A549 (cell line): ENCODE results near the gene ZP4.

Experiments used
- HMGXB4 ChIP-seq: fragments of 250-450 bp; sonication (Bioruptor Pico); IDR thresholded peaks from 2 replicates; pipeline ENCODE4 v1.5.0; 2021; ENCODE audit warnings: mild to moderate bottlenecking, moderate library complexity, borderline replicate concordance
- HOXA7 ChIP-seq: fragments of 250-450 bp; sonication (Bioruptor Pico); IDR thresholded peaks from 2 replicates; pipeline ENCODE4 v1.5.0; 2020; ENCODE audit warnings: mild to moderate bottlenecking, moderate library complexity
- JUN ChIP-seq, 2 experiments: fragments of >200 bp; sonication (Bioruptor Twin); formaldehyde crosslinking; IDR thresholded peaks; 2 replicates in 1 of 2; 3 replicates in 1 of 2; pipeline ENCODE4 v1.6.1; 2016 to 2017
- POLR2AphosphoS2 ChIP-seq: conservative IDR thresholded peaks from 2 replicates; pipeline ENCODE4 v1.6.1; 2012; ENCODE audit warnings: low read length, improper control_type of control experiment, inconsistent platforms
- ZFP36 ChIP-seq: fragments of 450-650 bp; IDR thresholded peaks from 2 replicates; pipeline ENCODE4 v1.6.1; 2014; ENCODE audit warnings: borderline replicate concordance; ENCODE audit not compliant: partially characterized antibody
- TF ChIP-seq, protein P1 (sequence below): fragments of >200 bp; sonication (Bioruptor Twin); formaldehyde crosslinking; IDR thresholded peaks from 3 replicates; pipeline ENCODE4 v1.5.1; 2016
- TF ChIP-seq, protein P2 (sequence below): fragments of 150-350 bp; IDR thresholded peaks from 2 replicates; pipeline ENCODE4 v1.6.1; 2014; ENCODE audit warnings: low read depth, mild to moderate bottlenecking, low read length

GRCh38 chr1:237861944-237862343, 28.8 kb downstream of the ZP4 start:
- TF ChIP-seq HMGXB4 (CRISPR knock-in tag), result no peak
- no peak for TF ChIP-seq ZFP36
- no peak for TF ChIP-seq POLR2AphosphoS2
- TF ChIP-seq, protein P1, sequence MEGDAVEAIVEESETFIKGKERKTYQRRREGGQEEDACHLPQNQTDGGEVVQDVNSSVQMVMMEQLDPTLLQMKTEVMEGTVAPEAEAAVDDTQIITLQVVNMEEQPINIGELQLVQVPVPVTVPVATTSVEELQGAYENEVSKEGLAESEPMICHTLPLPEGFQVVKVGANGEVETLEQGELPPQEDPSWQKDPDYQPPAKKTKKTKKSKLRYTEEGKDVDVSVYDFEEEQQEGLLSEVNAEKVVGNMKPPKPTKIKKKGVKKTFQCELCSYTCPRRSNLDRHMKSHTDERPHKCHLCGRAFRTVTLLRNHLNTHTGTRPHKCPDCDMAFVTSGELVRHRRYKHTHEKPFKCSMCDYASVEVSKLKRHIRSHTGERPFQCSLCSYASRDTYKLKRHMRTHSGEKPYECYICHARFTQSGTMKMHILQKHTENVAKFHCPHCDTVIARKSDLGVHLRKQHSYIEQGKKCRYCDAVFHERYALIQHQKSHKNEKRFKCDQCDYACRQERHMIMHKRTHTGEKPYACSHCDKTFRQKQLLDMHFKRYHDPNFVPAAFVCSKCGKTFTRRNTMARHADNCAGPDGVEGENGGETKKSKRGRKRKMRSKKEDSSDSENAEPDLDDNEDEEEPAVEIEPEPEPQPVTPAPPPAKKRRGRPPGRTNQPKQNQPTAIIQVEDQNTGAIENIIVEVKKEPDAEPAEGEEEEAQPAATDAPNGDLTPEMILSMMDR, result no peak
- TF ChIP-seq JUN (IDR thresholded peaks at IDR 0.05), result no peak
- TF ChIP-seq, protein P2, sequence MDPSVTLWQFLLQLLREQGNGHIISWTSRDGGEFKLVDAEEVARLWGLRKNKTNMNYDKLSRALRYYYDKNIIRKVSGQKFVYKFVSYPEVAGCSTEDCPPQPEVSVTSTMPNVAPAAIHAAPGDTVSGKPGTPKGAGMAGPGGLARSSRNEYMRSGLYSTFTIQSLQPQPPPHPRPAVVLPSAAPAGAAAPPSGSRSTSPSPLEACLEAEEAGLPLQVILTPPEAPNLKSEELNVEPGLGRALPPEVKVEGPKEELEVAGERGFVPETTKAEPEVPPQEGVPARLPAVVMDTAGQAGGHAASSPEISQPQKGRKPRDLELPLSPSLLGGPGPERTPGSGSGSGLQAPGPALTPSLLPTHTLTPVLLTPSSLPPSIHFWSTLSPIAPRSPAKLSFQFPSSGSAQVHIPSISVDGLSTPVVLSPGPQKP, result no peak
- no peak for TF ChIP-seq HOXA7 (CRISPR knock-in tag)
